Measurements from ENCODE around the gene TLX1.
A peak's percentile ranks its signal among the peaks of the same experiment; 100 is the strongest.

The TLX1 gene

GRCh38 chr10:101134299-101135127 lies 3.4 kb downstream of the TLX1 start:
- no peak for DNase-seq (ENCODE audit: low spot score)

GRCh38 chr10:101135141-101136006 lies 4.3 kb downstream of the TLX1 start:
- DNase-seq (ENCODE audit: low spot score) = no peak

DNA sequence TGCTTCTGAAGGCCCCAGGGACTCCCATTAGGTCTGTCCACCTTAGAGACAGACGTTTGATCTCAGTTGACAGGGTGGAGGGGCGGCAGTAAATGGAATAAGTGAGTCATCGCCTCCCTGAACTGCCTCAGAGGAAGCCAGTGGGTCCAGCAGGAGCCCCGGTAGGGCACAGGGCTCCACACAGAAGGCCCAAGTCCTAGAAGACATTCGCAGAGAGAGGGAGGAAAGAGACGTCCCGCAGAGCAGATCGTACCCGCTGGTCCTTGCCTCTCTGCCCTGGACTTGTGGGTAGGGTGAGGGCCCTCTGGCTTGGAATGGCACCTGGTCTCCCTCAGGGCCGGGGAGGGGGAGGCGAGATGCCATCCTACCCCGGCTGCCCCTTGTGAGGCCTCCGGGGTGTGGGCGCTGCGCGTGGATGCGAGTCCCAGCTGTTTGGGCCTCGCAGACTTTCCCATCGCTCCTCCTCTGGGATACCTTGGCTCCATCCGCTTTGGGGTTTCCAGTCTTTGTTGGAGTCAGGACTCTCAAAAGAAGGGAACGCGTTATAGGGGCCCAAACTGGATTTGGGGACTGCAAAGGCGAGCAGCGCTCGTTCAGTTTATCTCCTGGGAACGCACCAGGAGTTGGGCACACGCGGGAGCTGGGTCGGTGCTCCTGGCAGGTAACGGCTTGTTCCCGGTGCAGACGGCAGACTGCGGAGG lies 5.1 kb downstream of the TLX1 start:
- no peak for DNase-seq (ENCODE audit: low spot score)

DNA sequence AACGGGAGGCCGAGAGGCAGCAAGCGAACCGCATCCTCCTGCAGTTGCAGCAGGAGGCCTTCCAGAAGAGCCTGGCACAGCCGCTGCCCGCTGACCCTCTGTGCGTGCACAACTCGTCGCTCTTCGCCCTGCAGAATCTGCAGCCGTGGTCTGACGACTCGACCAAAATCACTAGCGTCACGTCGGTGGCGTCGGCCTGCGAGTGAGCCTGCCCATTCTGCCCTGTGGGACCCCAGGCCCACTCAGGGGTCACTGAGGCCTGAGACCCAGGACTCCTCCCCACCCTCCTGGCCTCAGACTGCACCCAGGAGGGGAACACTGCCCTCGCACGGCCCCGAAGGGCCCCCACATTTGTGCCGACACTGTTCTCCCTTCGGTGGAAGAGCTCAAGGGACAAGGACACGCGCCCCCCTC lies 5.6 kb downstream of the TLX1 start:
- DNase-seq (ENCODE audit: low spot score) = no peak

- DNase-seq (ENCODE audit: low spot score) = no peak
These were observed 6.2 kb downstream of the TLX1 start for GRCh38 chr10:101137271-101137670.

DNA sequence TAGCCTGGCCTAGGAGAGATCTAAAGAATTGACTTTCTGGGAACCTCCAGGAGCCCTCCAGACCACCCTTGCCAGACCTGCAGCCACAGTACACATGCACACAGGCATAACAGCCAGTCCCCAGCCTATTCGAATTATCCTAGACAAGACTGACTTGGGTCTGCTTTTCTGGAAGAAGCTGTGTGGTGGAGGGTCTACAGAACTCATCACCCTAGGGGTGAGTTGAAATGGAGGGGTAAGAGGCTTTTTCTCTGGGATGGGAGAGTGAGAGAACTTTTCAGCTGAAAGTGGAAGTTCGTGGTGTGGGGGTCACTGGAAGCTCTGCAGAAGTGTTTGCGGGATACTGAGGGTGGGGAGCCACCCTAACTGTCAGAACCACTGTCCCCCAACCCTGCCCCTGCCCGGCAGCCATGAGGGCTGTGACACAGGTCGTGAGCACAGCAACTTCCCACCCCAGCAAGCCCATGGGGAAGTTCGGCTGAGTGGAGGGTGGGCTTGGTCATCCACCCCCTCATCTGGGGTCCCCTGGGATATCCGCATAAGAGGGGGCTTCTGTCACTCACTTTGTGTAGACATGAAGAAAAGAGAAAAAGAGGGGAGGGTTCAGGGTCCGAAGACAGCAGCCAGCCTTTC lies 7.8 kb downstream of the TLX1 start:
- DNase-seq (ENCODE audit: low spot score) = no peak

GRCh38 chr10:101139421-101139911 lies 8.4 kb downstream of the TLX1 start:
- no peak for DNase-seq (ENCODE audit: low spot score)

GRCh38 chr10:101140084-101140949 lies 9.2 kb downstream of the TLX1 start:
- no peak for DNase-seq (ENCODE audit: low spot score)

- no peak for DNase-seq (ENCODE audit: low spot score)
These were observed 10.0 kb downstream of the TLX1 start for GRCh38 chr10:101140950-101141615.

DNA sequence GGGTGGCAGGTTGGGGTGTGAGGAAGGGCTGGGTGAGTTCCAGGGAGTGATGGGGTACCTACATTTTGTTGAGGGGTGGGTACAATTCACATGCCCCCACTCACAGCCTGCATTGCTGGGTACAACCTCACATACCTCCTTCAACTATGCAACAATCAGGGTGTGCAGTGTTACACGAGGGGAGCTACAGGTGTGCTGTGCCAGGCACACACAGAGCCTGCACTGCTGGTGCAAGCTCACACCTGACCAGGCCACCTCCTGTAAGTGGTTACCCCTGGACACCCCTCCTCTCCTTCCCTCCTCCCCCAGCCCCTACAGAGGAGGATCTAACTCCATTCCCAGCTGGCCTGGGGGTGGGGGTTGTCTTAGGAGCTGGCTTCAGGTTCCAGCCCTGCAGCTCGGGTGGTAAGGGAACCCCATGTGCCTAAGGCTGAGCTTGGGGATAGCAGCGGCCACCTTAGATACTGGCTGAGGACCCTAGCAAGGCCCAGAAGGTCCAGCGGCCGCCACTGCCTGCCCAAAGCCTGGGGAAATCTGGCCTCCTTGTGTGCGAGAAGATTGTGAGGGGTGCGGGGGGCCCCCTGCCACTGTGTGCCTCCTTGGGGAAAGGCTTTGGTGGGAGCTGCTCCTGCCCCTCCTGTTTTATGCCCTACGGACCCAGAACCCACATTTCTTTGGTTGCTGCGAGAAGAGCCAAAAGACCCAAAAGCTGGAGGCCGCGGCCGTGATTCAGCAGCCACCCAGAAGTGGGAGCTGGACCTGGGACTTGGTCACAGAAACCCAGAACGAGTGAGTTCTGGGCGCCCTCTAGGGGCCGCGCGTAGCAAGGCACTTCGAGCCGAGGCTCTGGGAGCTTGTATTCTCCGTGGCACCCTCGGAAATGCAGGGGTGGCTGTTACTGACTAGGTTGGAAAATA lies 10.8 kb downstream of the TLX1 start:
- DNase-seq (ENCODE audit: low spot score) = peak; percentile 70

GRCh38 chr10:101142533-101143344 lies 11.6 kb downstream of the TLX1 start:
- no peak for DNase-seq (ENCODE audit: low spot score)

- no peak for DNase-seq (ENCODE audit: low spot score)
These were observed 12.2 kb downstream of the TLX1 start for GRCh38 chr10:101143345-101143630.

DNA sequence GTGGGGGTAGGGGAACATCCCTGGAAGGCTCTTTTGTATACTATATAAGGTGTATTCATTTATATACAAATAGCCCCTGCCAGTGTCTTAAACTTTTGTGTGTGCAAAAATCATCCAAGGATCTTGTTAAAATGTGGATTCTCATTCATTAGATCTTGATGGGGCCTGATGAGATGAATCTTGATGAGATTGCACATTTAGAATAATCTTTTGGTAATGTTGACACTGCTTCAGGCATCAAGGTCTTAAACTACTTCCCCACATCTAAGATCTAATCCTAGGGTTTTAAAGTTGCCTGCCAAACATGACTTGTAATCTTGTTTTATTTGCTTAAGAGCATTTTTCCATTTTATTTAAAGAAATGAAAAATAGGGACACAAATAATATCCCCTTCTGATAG lies 13.0 kb downstream of the TLX1 start:
- DNase-seq (ENCODE audit: low spot score) = no peak

DNA sequence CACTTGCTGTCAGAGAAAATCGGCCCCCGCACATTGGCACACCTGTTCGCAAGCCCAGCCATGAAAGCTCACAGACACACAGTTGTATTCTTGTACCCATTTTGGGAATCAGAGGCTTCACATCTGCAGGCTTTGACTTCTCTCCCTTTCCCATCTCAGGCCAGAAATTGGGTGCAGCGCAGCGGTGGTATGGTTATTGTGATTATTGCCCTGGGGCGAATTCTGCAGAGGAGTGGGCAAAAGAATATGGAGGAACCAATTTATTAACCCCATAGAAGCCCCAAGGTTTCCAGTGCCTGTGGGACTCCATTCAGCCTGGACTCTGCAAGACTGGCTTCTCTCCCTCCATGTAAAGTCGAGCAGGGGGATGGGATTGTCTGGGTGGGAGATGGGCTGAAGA lies 14.0 kb downstream of the TLX1 start:
- no peak for DNase-seq (ENCODE audit: low spot score)

DNA sequence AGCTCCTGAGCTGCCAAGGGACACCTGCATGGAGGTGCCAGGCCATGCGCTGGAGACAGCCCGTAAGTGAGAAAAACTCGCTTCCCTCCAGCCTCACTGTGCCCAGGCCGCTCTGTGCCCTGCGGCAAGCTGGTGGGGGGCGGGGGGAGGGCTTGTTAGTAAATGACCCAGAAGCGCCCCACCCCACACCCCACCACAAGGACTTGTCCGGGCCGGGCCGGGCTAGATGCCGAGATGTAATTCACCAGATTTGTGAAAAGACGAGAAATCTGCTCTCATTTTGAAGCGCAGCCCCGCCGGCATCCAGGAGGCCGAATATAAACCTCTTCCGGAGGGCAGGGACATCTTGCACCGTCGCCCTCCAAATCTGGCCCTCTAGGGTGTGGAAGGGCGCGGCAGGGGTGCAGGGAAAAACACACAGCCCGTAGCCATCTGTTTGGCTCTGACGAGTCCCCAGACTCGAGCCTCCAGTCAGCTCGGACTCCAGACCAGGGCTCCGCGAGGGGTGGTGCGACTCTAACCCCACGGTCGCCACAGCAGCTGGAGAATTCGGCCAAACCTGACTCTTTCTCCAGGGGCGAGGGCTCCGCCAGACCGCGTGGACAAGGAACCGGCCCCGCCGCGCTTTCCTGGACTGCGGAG lies 14.8 kb downstream of the TLX1 start:
- no peak for DNase-seq (ENCODE audit: low spot score)

DNA sequence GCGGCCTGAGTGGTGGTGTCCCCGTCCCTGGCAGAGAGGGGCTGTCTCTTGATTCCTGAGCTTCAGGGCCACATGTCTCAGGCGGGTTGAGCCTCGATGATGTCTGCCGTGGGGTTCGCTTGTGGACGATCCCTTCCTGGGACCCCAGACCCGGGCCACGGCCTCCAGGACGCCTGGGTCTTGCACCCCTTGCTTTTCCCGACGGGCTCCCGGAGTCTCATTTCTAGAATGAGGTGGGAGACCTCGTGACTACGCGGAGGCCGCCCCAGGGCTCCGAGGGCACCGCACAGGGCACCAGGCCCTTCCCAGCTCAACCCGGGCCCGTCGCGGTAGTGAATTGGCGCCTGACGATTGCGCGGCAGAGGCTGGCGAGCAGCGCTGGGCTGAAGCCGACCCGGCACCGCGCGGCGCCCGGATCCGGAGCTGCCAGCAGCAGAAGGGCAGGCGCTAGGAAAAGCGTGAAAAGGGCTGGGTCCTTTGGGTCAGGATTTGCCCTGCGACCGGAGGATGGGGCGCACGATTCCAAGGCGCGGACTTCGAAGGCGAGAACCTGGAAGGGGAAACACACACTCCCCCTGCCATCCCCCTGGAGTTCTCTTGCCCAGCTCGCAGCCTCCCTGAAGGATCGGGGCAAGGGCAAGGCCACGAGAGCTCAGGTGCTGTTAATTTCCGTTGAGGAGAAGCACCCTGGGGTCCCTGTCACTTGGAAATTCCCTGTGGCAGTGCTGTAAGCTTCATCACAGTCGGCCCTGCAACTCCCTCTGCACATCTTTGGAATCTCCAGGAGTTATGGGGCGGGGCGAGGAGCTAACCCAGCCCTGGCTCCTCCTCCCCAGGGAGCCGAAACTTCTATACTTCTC lies 15.5 kb downstream of the TLX1 start:
- DNase-seq (ENCODE audit: low spot score) = no peak

- no peak for DNase-seq (ENCODE audit: low spot score)
These were observed 20.3 kb downstream of the TLX1 start for GRCh38 chr10:101151395-101151794.
